Breast epithelium (tissue), 3 donors: ENCODE results near the gene MED31.

Source experiments
- POLR2A ChIP-seq: fragments of 450-650 bp; IDR thresholded peaks from one replicate; pipeline ENCODE4 v1.6.1; 2016; ENCODE audit warnings: antibody characterized with exemption, mild to moderate bottlenecking, moderate library complexity
- POLR2AphosphoS5 ChIP-seq, 3 donors: sonication (generic); formaldehyde crosslinking; IDR thresholded peaks; one replicate each; pipeline ENCODE4 v1.6.1; 2017; ENCODE audit warnings: antibody characterized with exemption in 3 of 3
- TF ChIP-seq, protein P1 (sequence below), 3 donors: fragments of 450-650 bp; IDR thresholded peaks; one replicate each; pipeline ENCODE4 v1.5.1; 2016 to 2017; ENCODE audit warnings: antibody characterized with exemption in 3 of 3, mild to moderate bottlenecking in 3 of 3, moderate library complexity in 3 of 3

DNA sequence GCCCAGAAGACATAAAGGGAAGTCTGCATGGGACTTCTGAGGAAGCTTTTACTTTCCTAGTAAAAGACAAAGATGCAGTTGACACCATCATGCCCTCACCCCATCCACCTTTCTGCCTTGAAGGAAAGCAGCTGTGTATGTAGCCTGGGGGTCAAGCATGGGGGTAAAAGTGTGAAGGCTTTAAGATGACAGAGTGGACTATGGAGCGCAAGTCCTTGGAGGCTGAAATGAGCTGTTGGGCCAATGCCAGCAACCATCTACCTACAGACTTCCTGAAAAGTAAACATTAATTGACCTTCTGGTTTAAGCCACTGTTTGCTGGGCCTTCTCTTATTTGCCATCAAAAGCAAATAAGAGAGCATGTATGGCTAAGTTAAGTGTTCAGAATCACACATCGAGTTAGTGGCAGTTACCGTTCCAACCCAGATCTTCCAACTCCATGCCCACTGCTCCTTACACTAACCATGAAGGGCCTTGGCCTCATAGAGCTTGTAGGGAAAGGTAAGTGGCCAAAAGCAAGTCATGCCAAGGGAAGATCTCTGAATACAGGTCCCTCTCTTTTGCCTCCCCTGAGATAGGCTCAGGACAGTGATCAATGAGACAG, 31.8 kb upstream of the MED31 start:
- TF ChIP-seq, protein P1, sequence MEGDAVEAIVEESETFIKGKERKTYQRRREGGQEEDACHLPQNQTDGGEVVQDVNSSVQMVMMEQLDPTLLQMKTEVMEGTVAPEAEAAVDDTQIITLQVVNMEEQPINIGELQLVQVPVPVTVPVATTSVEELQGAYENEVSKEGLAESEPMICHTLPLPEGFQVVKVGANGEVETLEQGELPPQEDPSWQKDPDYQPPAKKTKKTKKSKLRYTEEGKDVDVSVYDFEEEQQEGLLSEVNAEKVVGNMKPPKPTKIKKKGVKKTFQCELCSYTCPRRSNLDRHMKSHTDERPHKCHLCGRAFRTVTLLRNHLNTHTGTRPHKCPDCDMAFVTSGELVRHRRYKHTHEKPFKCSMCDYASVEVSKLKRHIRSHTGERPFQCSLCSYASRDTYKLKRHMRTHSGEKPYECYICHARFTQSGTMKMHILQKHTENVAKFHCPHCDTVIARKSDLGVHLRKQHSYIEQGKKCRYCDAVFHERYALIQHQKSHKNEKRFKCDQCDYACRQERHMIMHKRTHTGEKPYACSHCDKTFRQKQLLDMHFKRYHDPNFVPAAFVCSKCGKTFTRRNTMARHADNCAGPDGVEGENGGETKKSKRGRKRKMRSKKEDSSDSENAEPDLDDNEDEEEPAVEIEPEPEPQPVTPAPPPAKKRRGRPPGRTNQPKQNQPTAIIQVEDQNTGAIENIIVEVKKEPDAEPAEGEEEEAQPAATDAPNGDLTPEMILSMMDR (IDR thresholded peaks at IDR 0.05), result no peak
- TF ChIP-seq POLR2A (no peak), POLR2AphosphoS5 (IDR thresholded peaks at IDR 0.05) (no peak)
